Measurements from ENCODE around the gene UNC5C. TPM values are rescaled to one million over a fixed set of nuclear protein-coding genes. Genes with fewer than 3 reads are reported as not detected.

Gene UNC5C
- total and polyA plus RNA-seq, 5 donors from 2014 or later = 0.01 to 0.13 TPM; not detected in 3

- no peaks in the 10 kb centered on the region for H3K27me3 Mint-ChIP-seq
- Histone ChIP-seq H3K9me3 (ENCODE audit: control insufficient read depth in 2 of 2, low read length in 2 of 2) (no peaks in the 10 kb centered on the region), H3K27me3 (ENCODE audit: control insufficient read depth, insufficient read depth, low read length) (no peaks in the 10 kb centered on the region), H3K27ac (ENCODE audit: insufficient read depth, low read length, poor library complexity, severe bottlenecking) (no peak overlapping the region), H3K4me3 (ENCODE audit: low read depth, low read length) (no peak overlapping the region), H3K36me3 (ENCODE audit: control insufficient read depth, insufficient read depth, low read length) (no peaks in the 10 kb centered on the region), H3K4me1 (ENCODE audit: control insufficient read depth, insufficient read depth, low read length, poor library complexity, severe bottlenecking) (no peaks in the 10 kb centered on the region)
- DNase-seq = no peak
- no peaks in the 10 kb centered on the region for H3K36me3 Mint-ChIP-seq
- H3K4me1 Mint-ChIP-seq = no peaks in the 10 kb centered on the region
- H3K4me3 Mint-ChIP-seq = no peak overlapping the region
- peaks cover 0 to 3% (median 0%) of the 10 kb centered on the region in 7 donors for H3K9me3 Mint-ChIP-seq
- H3K27ac Mint-ChIP-seq = no peak overlapping the region
- ATAC-seq (ENCODE audit: low read depth in 2 of 2) = no peak
These were observed 35.8 kb downstream of the UNC5C start for GRCh38 chr4:95513022-95513421.

GRCh38 chr4:95511477-95511876, 37.3 kb downstream of the UNC5C start:
- H3K9me3 ChIP-seq (ENCODE audit: control insufficient read depth in 2 of 2, low read length in 2 of 2) = no peaks in the 10 kb centered on the region
- Mint-ChIP-seq H3K4me3 (no peak overlapping the region), H3K36me3 (no peaks in the 10 kb centered on the region), H3K27me3 (no peaks in the 10 kb centered on the region), H3K4me1 (no peaks in the 10 kb centered on the region), H3K27ac (peak overlapping the region in 1 of 3 donors; percentile 10), H3K9me3 (peaks cover 0 to 4% (median 0%) of the 10 kb centered on the region in 7 donors)
- H3K27ac ChIP-seq (ENCODE audit: insufficient read depth, low read length, poor library complexity, severe bottlenecking) = no peak overlapping the region
- DNase-seq (no peak), ATAC-seq (ENCODE audit: low read depth in 2 of 2) (no peak)
- no peaks in the 10 kb centered on the region for H3K4me1 ChIP-seq (ENCODE audit: control insufficient read depth, insufficient read depth, low read length, poor library complexity, severe bottlenecking)
- H3K4me3 ChIP-seq (ENCODE audit: low read depth, low read length) = no peak overlapping the region
- no peaks in the 10 kb centered on the region for H3K36me3 ChIP-seq (ENCODE audit: control insufficient read depth, insufficient read depth, low read length)
- no peaks in the 10 kb centered on the region for H3K27me3 ChIP-seq (ENCODE audit: control insufficient read depth, insufficient read depth, low read length)

GRCh38 chr4:95510877-95511276, 37.9 kb downstream of the UNC5C start:
- Histone ChIP-seq H3K4me3 (ENCODE audit: low read depth, low read length) (no peak overlapping the region), H3K27ac (ENCODE audit: insufficient read depth, low read length, poor library complexity, severe bottlenecking) (no peak overlapping the region), H3K36me3 (ENCODE audit: control insufficient read depth, insufficient read depth, low read length) (no peaks in the 10 kb centered on the region), H3K9me3 (ENCODE audit: control insufficient read depth in 2 of 2, low read length in 2 of 2) (no peaks in the 10 kb centered on the region), H3K4me1 (ENCODE audit: control insufficient read depth, insufficient read depth, low read length, poor library complexity, severe bottlenecking) (no peaks in the 10 kb centered on the region), H3K27me3 (ENCODE audit: control insufficient read depth, insufficient read depth, low read length) (no peaks in the 10 kb centered on the region)
- peaks cover 0 to 4% (median 0%) of the 10 kb centered on the region in 7 donors for H3K9me3 Mint-ChIP-seq
- no peaks in the 10 kb centered on the region for H3K36me3 Mint-ChIP-seq
- no peak overlapping the region for H3K4me3 Mint-ChIP-seq
- no peak for ATAC-seq (ENCODE audit: low read depth in 2 of 2)
- no peak overlapping the region for H3K27ac Mint-ChIP-seq
- DNase-seq = no peak
- no peaks in the 10 kb centered on the region for H3K27me3 Mint-ChIP-seq
- no peaks in the 10 kb centered on the region for H3K4me1 Mint-ChIP-seq

GRCh38 chr4:95510145-95510544, 38.6 kb downstream of the UNC5C start:
- Histone ChIP-seq H3K36me3 (ENCODE audit: control insufficient read depth, insufficient read depth, low read length) (no peaks in the 10 kb centered on the region), H3K27ac (ENCODE audit: insufficient read depth, low read length, poor library complexity, severe bottlenecking) (no peak overlapping the region), H3K4me1 (ENCODE audit: control insufficient read depth, insufficient read depth, low read length, poor library complexity, severe bottlenecking) (no peaks in the 10 kb centered on the region), H3K4me3 (ENCODE audit: low read depth, low read length) (no peak overlapping the region), H3K27me3 (ENCODE audit: control insufficient read depth, insufficient read depth, low read length) (no peaks in the 10 kb centered on the region), H3K9me3 (ENCODE audit: control insufficient read depth in 2 of 2, low read length in 2 of 2) (no peaks in the 10 kb centered on the region)
- peaks cover 0 to 4% (median 0%) of the 10 kb centered on the region in 7 donors for H3K9me3 Mint-ChIP-seq
- DNase-seq = peak in 1 of 3 donors; percentile 5
- H3K4me1 Mint-ChIP-seq = no peaks in the 10 kb centered on the region
- H3K36me3 Mint-ChIP-seq = no peaks in the 10 kb centered on the region
- H3K27ac Mint-ChIP-seq = no peak overlapping the region
- H3K4me3 Mint-ChIP-seq = no peak overlapping the region
- H3K27me3 Mint-ChIP-seq = no peaks in the 10 kb centered on the region
- no peak for ATAC-seq (ENCODE audit: low read depth in 2 of 2)

- no peaks in the 10 kb centered on the region for H3K9me3 ChIP-seq (ENCODE audit: control insufficient read depth in 2 of 2, low read length in 2 of 2)
- H3K27ac Mint-ChIP-seq = no peak overlapping the region
- ATAC-seq (ENCODE audit: low read depth in 2 of 2) (no peak), DNase-seq (no peak)
- H3K27me3 Mint-ChIP-seq = no peaks in the 10 kb centered on the region
- H3K9me3 Mint-ChIP-seq = peaks cover 0 to 4% (median 2%) of the 10 kb centered on the region in 7 donors
- no peaks in the 10 kb centered on the region for H3K4me1 ChIP-seq (ENCODE audit: control insufficient read depth, insufficient read depth, low read length, poor library complexity, severe bottlenecking)
- no peak overlapping the region for H3K4me3 ChIP-seq (ENCODE audit: low read depth, low read length)
- no peaks in the 10 kb centered on the region for H3K36me3 Mint-ChIP-seq
- no peak overlapping the region for H3K4me3 Mint-ChIP-seq
- no peaks in the 10 kb centered on the region for H3K36me3 ChIP-seq (ENCODE audit: control insufficient read depth, insufficient read depth, low read length)
- no peak overlapping the region for H3K27ac ChIP-seq (ENCODE audit: insufficient read depth, low read length, poor library complexity, severe bottlenecking)
- H3K27me3 ChIP-seq (ENCODE audit: control insufficient read depth, insufficient read depth, low read length) = no peaks in the 10 kb centered on the region
- no peaks in the 10 kb centered on the region for H3K4me1 Mint-ChIP-seq
These were observed 40.4 kb downstream of the UNC5C start for GRCh38 chr4:95508421-95508820.

- no peaks in the 10 kb centered on the region for H3K36me3 ChIP-seq (ENCODE audit: control insufficient read depth, insufficient read depth, low read length)
- H3K36me3 Mint-ChIP-seq = no peaks in the 10 kb centered on the region
- no peaks in the 10 kb centered on the region for H3K27me3 Mint-ChIP-seq
- DNase-seq = no peak
- peaks cover 0 to 4% (median 2%) of the 10 kb centered on the region in 7 donors for H3K9me3 Mint-ChIP-seq
- no peak overlapping the region for H3K4me3 ChIP-seq (ENCODE audit: low read depth, low read length)
- H3K4me1 ChIP-seq (ENCODE audit: control insufficient read depth, insufficient read depth, low read length, poor library complexity, severe bottlenecking) = no peaks in the 10 kb centered on the region
- no peak overlapping the region for H3K27ac Mint-ChIP-seq
- no peaks in the 10 kb centered on the region for H3K9me3 ChIP-seq (ENCODE audit: control insufficient read depth in 2 of 2, low read length in 2 of 2)
- H3K4me1 Mint-ChIP-seq = no peaks in the 10 kb centered on the region
- ATAC-seq (ENCODE audit: low read depth in 2 of 2) = no peak
- H3K27me3 ChIP-seq (ENCODE audit: control insufficient read depth, insufficient read depth, low read length) = no peaks in the 10 kb centered on the region
- H3K4me3 Mint-ChIP-seq = no peak overlapping the region
- no peak overlapping the region for H3K27ac ChIP-seq (ENCODE audit: insufficient read depth, low read length, poor library complexity, severe bottlenecking)
These were observed 41.2 kb downstream of the UNC5C start for GRCh38 chr4:95507561-95507960.

GRCh38 chr4:95507147-95507546, 41.6 kb downstream of the UNC5C start:
- Mint-ChIP-seq H3K9me3 (peaks cover 0 to 4% (median 2%) of the 10 kb centered on the region in 7 donors), H3K27ac (no peak overlapping the region), H3K4me3 (no peak overlapping the region), H3K4me1 (no peaks in the 10 kb centered on the region), H3K27me3 (no peaks in the 10 kb centered on the region), H3K36me3 (no peaks in the 10 kb centered on the region)
- Histone ChIP-seq H3K27me3 (ENCODE audit: control insufficient read depth, insufficient read depth, low read length) (no peaks in the 10 kb centered on the region), H3K4me3 (ENCODE audit: low read depth, low read length) (no peak overlapping the region), H3K36me3 (ENCODE audit: control insufficient read depth, insufficient read depth, low read length) (no peaks in the 10 kb centered on the region), H3K27ac (ENCODE audit: insufficient read depth, low read length, poor library complexity, severe bottlenecking) (no peak overlapping the region), H3K9me3 (ENCODE audit: control insufficient read depth in 2 of 2, low read length in 2 of 2) (no peaks in the 10 kb centered on the region), H3K4me1 (ENCODE audit: control insufficient read depth, insufficient read depth, low read length, poor library complexity, severe bottlenecking) (no peaks in the 10 kb centered on the region)
- DNase-seq (no peak), ATAC-seq (ENCODE audit: low read depth in 2 of 2) (no peak)

- Histone ChIP-seq H3K27me3 (ENCODE audit: control insufficient read depth, insufficient read depth, low read length) (no peaks in the 10 kb centered on the region), H3K4me3 (ENCODE audit: low read depth, low read length) (no peak overlapping the region), H3K36me3 (ENCODE audit: control insufficient read depth, insufficient read depth, low read length) (no peaks in the 10 kb centered on the region), H3K4me1 (ENCODE audit: control insufficient read depth, insufficient read depth, low read length, poor library complexity, severe bottlenecking) (no peaks in the 10 kb centered on the region), H3K9me3 (ENCODE audit: control insufficient read depth in 2 of 2, low read length in 2 of 2) (no peaks in the 10 kb centered on the region), H3K27ac (ENCODE audit: insufficient read depth, low read length, poor library complexity, severe bottlenecking) (no peak overlapping the region)
- Mint-ChIP-seq H3K4me3 (no peak overlapping the region), H3K27ac (no peak overlapping the region), H3K27me3 (no peaks in the 10 kb centered on the region), H3K36me3 (no peaks in the 10 kb centered on the region), H3K9me3 (peaks cover 0 to 4% (median 2%) of the 10 kb centered on the region in 7 donors), H3K4me1 (no peaks in the 10 kb centered on the region)
- DNase-seq (no peak), ATAC-seq (ENCODE audit: low read depth in 2 of 2) (no peak)
These were observed 42.5 kb downstream of the UNC5C start for GRCh38 chr4:95506264-95506663.
